Fibroblast of lung (primary cell): ENCODE measurements around the gene NLRC3. TPM values are rescaled to one million over a fixed set of nuclear protein-coding genes. Genes with fewer than 3 reads are reported as not detected.

ENCODE experiments used
- DNase-seq, 2 donors: peaks; one replicate each; pipeline versions ENCODE4 v3.0.0 to v3.0.0-alpha.2; 2010; ENCODE audit warnings: low read depth in 2 of 2
- H2AFZ ChIP-seq: 2 replicates; pipeline ENCODE4 v1.5.1; 2012; ENCODE audit warnings: low read length, control low read depth, inconsistent platforms
- H3K27ac ChIP-seq: 2 replicates; pipeline ENCODE4 v1.5.1; 2011; ENCODE audit warnings: low read length, control low read depth; ENCODE audit not compliant: insufficient read depth
- H3K27me3 ChIP-seq: 2 replicates; pipeline ENCODE4 v1.5.1; 2011; ENCODE audit warnings: mild to moderate bottlenecking, low read length; ENCODE audit not compliant: control insufficient read depth, insufficient read depth
- H3K36me3 ChIP-seq: 2 replicates; pipeline ENCODE4 v1.5.1; 2011; ENCODE audit warnings: low read length; ENCODE audit not compliant: control insufficient read depth, insufficient read depth
- H3K4me1 ChIP-seq: 2 replicates; pipeline ENCODE4 v1.5.1; 2011; ENCODE audit warnings: low read length; ENCODE audit not compliant: control insufficient read depth, insufficient read depth; ENCODE audit errors: extremely low read depth
- H3K4me2 ChIP-seq: 2 replicates; pipeline ENCODE4 v1.5.1; 2011; ENCODE audit warnings: low read length, control low read depth; ENCODE audit not compliant: insufficient read depth; ENCODE audit errors: extremely low read depth
- H3K4me3 ChIP-seq, 4 experiments: fragments of 200-600 bp in 1 of 4; sonication (generic) in 1 of 4; replicated peaks in 1 of 4; 2 replicates each; pipeline ENCODE4 v1.5.1; 2011 to 2016; ENCODE audit warnings: low read length in 4 of 4, low read depth in 3 of 4, mild to moderate bottlenecking in 3 of 4, control low read depth in 2 of 4, inconsistent platforms in 1 of 4, mixed read lengths in 1 of 4; ENCODE audit not compliant: insufficient read depth in 1 of 4; ENCODE audit errors: control extremely low read depth in 1 of 4
- H3K79me2 ChIP-seq: 2 replicates; pipeline ENCODE4 v1.5.1; 2012; ENCODE audit warnings: mild to moderate bottlenecking, low read length, inconsistent platforms; ENCODE audit not compliant: control insufficient read depth, insufficient read depth
- H3K9ac ChIP-seq: 2 replicates; pipeline ENCODE4 v1.5.1; 2011; ENCODE audit warnings: mild to moderate bottlenecking, low read length, control low read depth; ENCODE audit not compliant: insufficient read depth
- H3K9me3 ChIP-seq: 2 replicates; pipeline ENCODE4 v1.5.1; 2012; ENCODE audit warnings: low read depth, low read length; ENCODE audit not compliant: control insufficient read depth, insufficient read depth
- H4K20me1 ChIP-seq: 2 replicates; pipeline ENCODE4 v1.5.1; 2011; ENCODE audit warnings: low read length; ENCODE audit not compliant: control insufficient read depth, insufficient read depth; ENCODE audit errors: extremely low read depth
- EZH2 ChIP-seq: IDR thresholded peaks from 2 replicates; pipeline ENCODE4 v1.5.1; 2012; ENCODE audit warnings: low read length, control low read depth, mild to moderate bottlenecking; ENCODE audit errors: missing control alignments
- polyA plus RNA-seq, 2 donors: library from polyadenylated mRNA; depleted of rRNA in 1 of 2; stranded (reverse) in 1 of 2; unstranded in 1 of 2; fragments of >200 nt; gene quantifications; 2 replicates each; pipeline ENCODE4 v1.2.1, GENCODE V29; 2011 to 2012; ENCODE audit warnings: missing spikeins in 1 of 2
- total RNA-seq: library from RNA; depleted of rRNA; stranded (reverse); fragments of >200 nt; gene quantifications from 2 replicates; pipeline ENCODE4 v1.2.1, GENCODE V29; 2014
- TF ChIP-seq, protein P1 (sequence below), 2 donors: IDR thresholded peaks in 1 of 2; conservative IDR thresholded peaks in 1 of 2; 1 replicate in 1 of 2; 2 replicates in 1 of 2; pipeline ENCODE4 v1.5.1; 2011 to 2012; ENCODE audit warnings: low read length in 2 of 2, control low read depth in 1 of 2, inconsistent platforms in 1 of 2, low read depth in 1 of 2, mild to moderate bottlenecking in 1 of 2

Gene NLRC3
- total and polyA plus RNA-seq, 2 donors (not counting 1 experiment from before 2014, with no cell fraction given), result 0.17 TPM; not detected in 1

DNA sequence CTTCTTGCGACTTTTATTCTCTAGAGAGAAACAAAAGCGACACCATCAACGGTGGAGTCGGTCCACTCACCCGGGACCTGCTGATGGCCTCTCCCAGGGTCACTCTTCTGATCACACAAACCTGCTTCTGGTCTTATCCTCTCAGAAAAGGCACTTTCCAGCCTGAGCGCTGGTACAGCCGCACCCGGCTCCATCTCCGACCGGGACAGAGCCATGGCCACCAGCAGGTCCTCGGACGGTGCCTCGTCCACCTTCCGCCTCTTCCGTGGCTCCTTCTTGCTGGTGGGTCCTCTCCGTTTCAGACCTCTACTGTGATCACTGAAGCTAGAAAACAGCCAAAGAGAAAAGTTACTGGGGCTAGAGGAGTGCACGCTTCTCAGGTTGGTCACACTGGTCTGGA lies 20.5 kb upstream of the NLRC3 start:
- Histone ChIP-seq H3K9ac (no peak overlapping the region), H3K9me3 (no peaks in the 10 kb centered on the region), H2AFZ (no peak overlapping the region), H3K27ac (no peak overlapping the region), H4K20me1 (no peaks in the 10 kb centered on the region), H3K79me2 (no peaks in the 10 kb centered on the region), H3K36me3 (peaks cover 4% of the 10 kb centered on the region), H3K27me3 (no peaks in the 10 kb centered on the region), H3K4me1 (no peaks in the 10 kb centered on the region), H3K4me3 (no peak overlapping the region), H3K4me2 (no peak overlapping the region)
- no peak for TF ChIP-seq EZH2
- TF ChIP-seq, protein P1, sequence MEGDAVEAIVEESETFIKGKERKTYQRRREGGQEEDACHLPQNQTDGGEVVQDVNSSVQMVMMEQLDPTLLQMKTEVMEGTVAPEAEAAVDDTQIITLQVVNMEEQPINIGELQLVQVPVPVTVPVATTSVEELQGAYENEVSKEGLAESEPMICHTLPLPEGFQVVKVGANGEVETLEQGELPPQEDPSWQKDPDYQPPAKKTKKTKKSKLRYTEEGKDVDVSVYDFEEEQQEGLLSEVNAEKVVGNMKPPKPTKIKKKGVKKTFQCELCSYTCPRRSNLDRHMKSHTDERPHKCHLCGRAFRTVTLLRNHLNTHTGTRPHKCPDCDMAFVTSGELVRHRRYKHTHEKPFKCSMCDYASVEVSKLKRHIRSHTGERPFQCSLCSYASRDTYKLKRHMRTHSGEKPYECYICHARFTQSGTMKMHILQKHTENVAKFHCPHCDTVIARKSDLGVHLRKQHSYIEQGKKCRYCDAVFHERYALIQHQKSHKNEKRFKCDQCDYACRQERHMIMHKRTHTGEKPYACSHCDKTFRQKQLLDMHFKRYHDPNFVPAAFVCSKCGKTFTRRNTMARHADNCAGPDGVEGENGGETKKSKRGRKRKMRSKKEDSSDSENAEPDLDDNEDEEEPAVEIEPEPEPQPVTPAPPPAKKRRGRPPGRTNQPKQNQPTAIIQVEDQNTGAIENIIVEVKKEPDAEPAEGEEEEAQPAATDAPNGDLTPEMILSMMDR (conservative IDR thresholded peaks at IDR 0.05 in 1 of 2, IDR thresholded peaks at IDR 0.05 in 1 of 2; ENCODE audit: low read depth in 1 of 2, low read length in 2 of 2), result no peak
- no peak for DNase-seq

GRCh38 chr16:3597226-3597625 lies 20.0 kb upstream of the NLRC3 start:
- H3K9ac ChIP-seq, result no peak overlapping the region
- H3K4me1 ChIP-seq, result no peaks in the 10 kb centered on the region
- no peak overlapping the region for H3K27ac ChIP-seq
- H3K9me3 ChIP-seq, result no peaks in the 10 kb centered on the region
- H3K27me3 ChIP-seq, result no peaks in the 10 kb centered on the region
- H3K79me2 ChIP-seq, result no peaks in the 10 kb centered on the region
- TF ChIP-seq EZH2, result no peak
- TF ChIP-seq, protein P1 (conservative IDR thresholded peaks at IDR 0.05 in 1 of 2, IDR thresholded peaks at IDR 0.05 in 1 of 2; ENCODE audit: low read depth in 1 of 2, low read length in 2 of 2), result no peak
- no peak overlapping the region for H3K4me2 ChIP-seq
- H4K20me1 ChIP-seq, result no peaks in the 10 kb centered on the region
- no peak for DNase-seq
- H3K4me3 ChIP-seq, result no peak overlapping the region
- peaks cover 3% of the 10 kb centered on the region for H3K36me3 ChIP-seq
- H2AFZ ChIP-seq, result no peak overlapping the region

DNA sequence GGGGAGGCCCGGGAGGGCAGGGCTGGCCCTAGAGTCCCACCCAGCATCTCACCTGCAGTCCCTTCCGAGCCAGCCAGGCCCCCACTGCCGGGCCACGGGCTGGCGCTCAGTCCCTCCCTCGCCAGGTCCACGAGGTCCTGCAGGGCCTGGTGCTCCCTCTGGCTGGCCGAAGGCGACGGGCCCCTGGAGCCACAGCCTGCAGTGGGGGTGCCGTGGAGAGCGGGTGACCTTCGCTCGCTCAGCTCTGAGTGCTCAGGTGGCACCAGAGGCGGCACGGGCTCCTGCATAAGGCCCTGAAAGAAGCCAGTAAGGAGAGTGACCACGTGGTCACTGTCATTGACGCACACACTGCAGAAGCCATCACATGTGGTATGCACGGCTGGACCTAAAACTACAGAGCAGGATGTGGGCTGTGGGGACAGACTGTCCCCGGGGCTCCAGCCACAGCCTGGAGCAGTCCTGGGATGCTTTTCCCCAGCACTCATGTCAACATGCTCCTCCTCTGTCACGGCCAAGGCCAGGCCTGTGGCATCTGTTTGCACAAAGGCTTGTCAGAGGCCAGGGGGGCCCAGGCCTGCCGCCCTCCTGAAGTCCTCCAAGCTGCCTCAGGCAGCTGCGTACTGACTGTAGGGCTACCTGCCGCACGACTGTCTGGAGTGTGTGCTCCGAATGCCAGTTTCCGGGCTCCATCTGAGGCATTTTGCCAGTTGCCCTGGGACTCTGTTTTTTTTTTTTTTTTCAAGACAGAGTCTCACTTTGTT lies 19.1 kb upstream of the NLRC3 start:
- H4K20me1 ChIP-seq, result no peaks in the 10 kb centered on the region
- H3K4me2 ChIP-seq, result no peak overlapping the region
- no peak overlapping the region for H3K9ac ChIP-seq
- H3K4me3 ChIP-seq, result no peak overlapping the region
- H3K9me3 ChIP-seq, result no peaks in the 10 kb centered on the region
- no peaks in the 10 kb centered on the region for H3K27me3 ChIP-seq
- H2AFZ ChIP-seq, result no peak overlapping the region
- no peak overlapping the region for H3K27ac ChIP-seq
- no peaks in the 10 kb centered on the region for H3K4me1 ChIP-seq
- no peak for TF ChIP-seq EZH2
- TF ChIP-seq, protein P1 (conservative IDR thresholded peaks at IDR 0.05 in 1 of 2, IDR thresholded peaks at IDR 0.05 in 1 of 2; ENCODE audit: low read depth in 1 of 2, low read length in 2 of 2), result no peak
- no peaks in the 10 kb centered on the region for H3K36me3 ChIP-seq
- H3K79me2 ChIP-seq, result no peaks in the 10 kb centered on the region
- no peak for DNase-seq
